WTC11 (cell line): ENCODE measurements around the gene NXN. TPM values are rescaled to one million over a fixed set of nuclear protein-coding genes. Genes with fewer than 3 reads are reported as not detected.
"Not testable (repeated sequence)": the region's sequence is repeated elsewhere in the genome, so short reads cannot be mapped to it uniquely, and the experiment has no call there.

ENCODE experiments used
- ATAC-seq: fragments of 200-7000 bp; cut with Tn5 transposase; 2 replicates; pipeline ENCODE4 v1.10.0; 2021; ENCODE audit warnings: mild to moderate bottlenecking, moderate library complexity
- CTCF ChIA-PET: fragments of 300-600 bp; sonication (Branson Sonifier 250); formaldehyde crosslinking; loops from one replicate; lab custom pipeline; 2021; ENCODE audit warnings: antibody characterized with exemption; lab: Charles Lee
- POLR2A ChIA-PET: fragments of 350-600 bp; sonication (Branson Sonifier 250); formaldehyde crosslinking; loops from one replicate; lab custom pipeline; 2021; ENCODE audit warnings: antibody characterized with exemption; lab: Charles Lee
- DNase-seq: peaks from one replicate; pipeline ENCODE4 v3.0.0; 2021; ENCODE audit warnings: low spot score
- H3K27ac Mint-ChIP-seq: 2 replicates; pipeline ENCODE4 v1.8.0; 2021; ENCODE audit warnings: mixed read lengths
- H3K27me3 Mint-ChIP-seq: 2 replicates; pipeline ENCODE4 v1.8.0; 2021; ENCODE audit warnings: low read depth, mild to moderate bottlenecking, moderate library complexity, mixed read lengths
- H3K36me3 Mint-ChIP-seq: 2 replicates; pipeline ENCODE4 v1.8.0; 2021; ENCODE audit warnings: mixed read lengths
- H3K4me1 Mint-ChIP-seq: 2 replicates; pipeline ENCODE4 v1.8.0; 2022; ENCODE audit warnings: mixed read lengths
- H3K4me3 Mint-ChIP-seq: 2 replicates; pipeline ENCODE4 v1.8.0; 2021; ENCODE audit warnings: mild to moderate bottlenecking, moderate library complexity, mixed read lengths
- H3K9me3 Mint-ChIP-seq: 2 replicates; pipeline ENCODE4 v1.8.0; 2021; ENCODE audit warnings: mixed read lengths
- FOXJ3 ChIP-seq: sonication (generic); formaldehyde crosslinking; IDR thresholded peaks from 2 replicates; pipeline ENCODE4 v1.9.0; 2021; ENCODE audit warnings: missing genetic modification reagents, mild to moderate bottlenecking, borderline replicate concordance
- FOXK1 ChIP-seq: sonication (generic); formaldehyde crosslinking; IDR thresholded peaks from 2 replicates; pipeline ENCODE4 v1.8.0; 2022; ENCODE audit warnings: mild to moderate bottlenecking, moderate library complexity, missing genetic modification reagents
- GABPB1 ChIP-seq: sonication (generic); formaldehyde crosslinking; IDR thresholded peaks from 2 replicates; pipeline ENCODE4 v1.8.1; 2023; ENCODE audit warnings: mild to moderate bottlenecking, missing genetic modification reagents
- NFATC4 ChIP-seq: fragments of 250-450 bp; sonication (Bioruptor Pico); IDR thresholded peaks from 2 replicates; pipeline ENCODE4 v1.9.0; 2021; ENCODE audit warnings: mild to moderate bottlenecking
- NFE2L1 ChIP-seq: sonication (generic); formaldehyde crosslinking; IDR thresholded peaks from 2 replicates; pipeline ENCODE4 v1.8.1; 2023; ENCODE audit warnings: missing genetic modification reagents
- SP1 ChIP-seq: sonication (generic); formaldehyde crosslinking; conservative IDR thresholded peaks from 2 replicates; pipeline ENCODE4 v1.8.1; 2022; ENCODE audit warnings: missing genetic modification reagents
- TCF7 ChIP-seq: sonication (generic); formaldehyde crosslinking; IDR thresholded peaks from 2 replicates; pipeline ENCODE4 v1.8.0; 2022; ENCODE audit warnings: mild to moderate bottlenecking, low read depth, missing genetic modification reagents, moderate library complexity
- TEAD4 ChIP-seq: sonication (generic); formaldehyde crosslinking; IDR thresholded peaks from 2 replicates; pipeline ENCODE4 v1.8.0; 2022; ENCODE audit warnings: mild to moderate bottlenecking, missing genetic modification reagents
- ZNF121 ChIP-seq: sonication (generic); formaldehyde crosslinking; IDR thresholded peaks from 2 replicates; pipeline ENCODE4 v1.8.0; 2023; ENCODE audit warnings: missing genetic modification reagents
- ZNF232 ChIP-seq: sonication (generic); formaldehyde crosslinking; IDR thresholded peaks from 2 replicates; pipeline ENCODE4 v1.8.0; 2022; ENCODE audit warnings: mild to moderate bottlenecking, missing genetic modification reagents
- ZNF263 ChIP-seq: sonication (generic); formaldehyde crosslinking; IDR thresholded peaks from 2 replicates; pipeline ENCODE4 v1.8.1; 2022; ENCODE audit warnings: low read depth, mild to moderate bottlenecking, moderate library complexity, missing genetic modification reagents
- total RNA-seq: library from RNA; stranded (reverse); gene quantifications from 3 replicates; pipeline ENCODE4 v1.2.3, GENCODE V29; 2021
- TF ChIP-seq, protein P1 (sequence below): sonication (generic); formaldehyde crosslinking; IDR thresholded peaks from 2 replicates; pipeline ENCODE4 v1.8.0; 2023; ENCODE audit warnings: missing genetic modification reagents
- TF ChIP-seq, protein P2 (sequence below): sonication (generic); formaldehyde crosslinking; IDR thresholded peaks from 2 replicates; pipeline ENCODE4 v1.8.0; 2023; ENCODE audit warnings: mild to moderate bottlenecking, missing genetic modification reagents
- TF ChIP-seq, protein P3 (sequence below): fragments of 250-450 bp; sonication (Bioruptor Pico); IDR thresholded peaks from 2 replicates; pipeline ENCODE4 v1.9.0; 2021; ENCODE audit warnings: mild to moderate bottlenecking, borderline replicate concordance
- TF ChIP-seq, protein P4 (sequence below): fragments of 250-450 bp; sonication (Bioruptor Pico); IDR thresholded peaks from 2 replicates; pipeline ENCODE4 v2.1.2; 2022; ENCODE audit warnings: mild to moderate bottlenecking, moderate library complexity
- TF ChIP-seq, protein P5 (sequence below): fragments of 250-450 bp; sonication (Bioruptor Pico); conservative IDR thresholded peaks from 2 replicates; pipeline ENCODE4 v1.9.0; 2021; ENCODE audit warnings: mild to moderate bottlenecking

NXN gene
- total RNA-seq, 1 experiment from 2014 or later: 96.8 TPM

DNA sequence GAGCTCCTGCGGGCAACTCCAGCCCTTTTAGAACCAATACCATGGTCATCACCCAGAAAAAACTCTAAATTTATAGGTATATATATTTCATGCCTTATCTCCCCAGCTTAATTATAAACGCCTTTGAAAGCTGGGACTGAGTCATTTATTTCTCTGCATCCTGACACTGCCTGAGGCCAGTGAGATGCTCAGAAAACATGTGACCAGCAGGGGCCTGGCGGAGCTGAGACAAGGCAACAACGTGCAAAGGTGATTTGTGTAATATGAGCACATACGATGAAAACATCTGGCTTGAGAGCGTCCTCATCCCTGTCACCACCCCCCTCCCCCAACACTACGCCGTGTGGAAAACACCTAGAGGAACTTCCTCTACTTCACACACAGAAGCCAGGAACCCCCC, 22.7 kb downstream of the NXN start (continued):
- TF ChIP-seq ZNF232 (CRISPR knock-in tag): no peak
- TF ChIP-seq TCF7 (CRISPR knock-in tag): no peak
- TF ChIP-seq, protein P1, sequence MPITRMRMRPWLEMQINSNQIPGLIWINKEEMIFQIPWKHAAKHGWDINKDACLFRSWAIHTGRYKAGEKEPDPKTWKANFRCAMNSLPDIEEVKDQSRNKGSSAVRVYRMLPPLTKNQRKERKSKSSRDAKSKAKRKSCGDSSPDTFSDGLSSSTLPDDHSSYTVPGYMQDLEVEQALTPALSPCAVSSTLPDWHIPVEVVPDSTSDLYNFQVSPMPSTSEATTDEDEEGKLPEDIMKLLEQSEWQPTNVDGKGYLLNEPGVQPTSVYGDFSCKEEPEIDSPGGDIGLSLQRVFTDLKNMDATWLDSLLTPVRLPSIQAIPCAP (CRISPR knock-in tag): no peak
- TF ChIP-seq, protein P2, sequence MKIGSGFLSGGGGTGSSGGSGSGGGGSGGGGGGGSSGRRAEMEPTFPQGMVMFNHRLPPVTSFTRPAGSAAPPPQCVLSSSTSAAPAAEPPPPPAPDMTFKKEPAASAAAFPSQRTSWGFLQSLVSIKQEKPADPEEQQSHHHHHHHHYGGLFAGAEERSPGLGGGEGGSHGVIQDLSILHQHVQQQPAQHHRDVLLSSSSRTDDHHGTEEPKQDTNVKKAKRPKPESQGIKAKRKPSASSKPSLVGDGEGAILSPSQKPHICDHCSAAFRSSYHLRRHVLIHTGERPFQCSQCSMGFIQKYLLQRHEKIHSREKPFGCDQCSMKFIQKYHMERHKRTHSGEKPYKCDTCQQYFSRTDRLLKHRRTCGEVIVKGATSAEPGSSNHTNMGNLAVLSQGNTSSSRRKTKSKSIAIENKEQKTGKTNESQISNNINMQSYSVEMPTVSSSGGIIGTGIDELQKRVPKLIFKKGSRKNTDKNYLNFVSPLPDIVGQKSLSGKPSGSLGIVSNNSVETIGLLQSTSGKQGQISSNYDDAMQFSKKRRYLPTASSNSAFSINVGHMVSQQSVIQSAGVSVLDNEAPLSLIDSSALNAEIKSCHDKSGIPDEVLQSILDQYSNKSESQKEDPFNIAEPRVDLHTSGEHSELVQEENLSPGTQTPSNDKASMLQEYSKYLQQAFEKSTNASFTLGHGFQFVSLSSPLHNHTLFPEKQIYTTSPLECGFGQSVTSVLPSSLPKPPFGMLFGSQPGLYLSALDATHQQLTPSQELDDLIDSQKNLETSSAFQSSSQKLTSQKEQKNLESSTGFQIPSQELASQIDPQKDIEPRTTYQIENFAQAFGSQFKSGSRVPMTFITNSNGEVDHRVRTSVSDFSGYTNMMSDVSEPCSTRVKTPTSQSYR (CRISPR knock-in tag): no peak
- TF ChIP-seq NFE2L1 (CRISPR knock-in tag): no peak
- TF ChIP-seq, protein P3, sequence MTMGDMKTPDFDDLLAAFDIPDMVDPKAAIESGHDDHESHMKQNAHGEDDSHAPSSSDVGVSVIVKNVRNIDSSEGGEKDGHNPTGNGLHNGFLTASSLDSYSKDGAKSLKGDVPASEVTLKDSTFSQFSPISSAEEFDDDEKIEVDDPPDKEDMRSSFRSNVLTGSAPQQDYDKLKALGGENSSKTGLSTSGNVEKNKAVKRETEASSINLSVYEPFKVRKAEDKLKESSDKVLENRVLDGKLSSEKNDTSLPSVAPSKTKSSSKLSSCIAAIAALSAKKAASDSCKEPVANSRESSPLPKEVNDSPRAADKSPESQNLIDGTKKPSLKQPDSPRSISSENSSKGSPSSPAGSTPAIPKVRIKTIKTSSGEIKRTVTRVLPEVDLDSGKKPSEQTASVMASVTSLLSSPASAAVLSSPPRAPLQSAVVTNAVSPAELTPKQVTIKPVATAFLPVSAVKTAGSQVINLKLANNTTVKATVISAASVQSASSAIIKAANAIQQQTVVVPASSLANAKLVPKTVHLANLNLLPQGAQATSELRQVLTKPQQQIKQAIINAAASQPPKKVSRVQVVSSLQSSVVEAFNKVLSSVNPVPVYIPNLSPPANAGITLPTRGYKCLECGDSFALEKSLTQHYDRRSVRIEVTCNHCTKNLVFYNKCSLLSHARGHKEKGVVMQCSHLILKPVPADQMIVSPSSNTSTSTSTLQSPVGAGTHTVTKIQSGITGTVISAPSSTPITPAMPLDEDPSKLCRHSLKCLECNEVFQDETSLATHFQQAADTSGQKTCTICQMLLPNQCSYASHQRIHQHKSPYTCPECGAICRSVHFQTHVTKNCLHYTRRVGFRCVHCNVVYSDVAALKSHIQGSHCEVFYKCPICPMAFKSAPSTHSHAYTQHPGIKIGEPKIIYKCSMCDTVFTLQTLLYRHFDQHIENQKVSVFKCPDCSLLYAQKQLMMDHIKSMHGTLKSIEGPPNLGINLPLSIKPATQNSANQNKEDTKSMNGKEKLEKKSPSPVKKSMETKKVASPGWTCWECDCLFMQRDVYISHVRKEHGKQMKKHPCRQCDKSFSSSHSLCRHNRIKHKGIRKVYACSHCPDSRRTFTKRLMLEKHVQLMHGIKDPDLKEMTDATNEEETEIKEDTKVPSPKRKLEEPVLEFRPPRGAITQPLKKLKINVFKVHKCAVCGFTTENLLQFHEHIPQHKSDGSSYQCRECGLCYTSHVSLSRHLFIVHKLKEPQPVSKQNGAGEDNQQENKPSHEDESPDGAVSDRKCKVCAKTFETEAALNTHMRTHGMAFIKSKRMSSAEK (CRISPR knock-in tag): no peak
- no peak for TF ChIP-seq ZNF263
- no peak for TF ChIP-seq SP1 (CRISPR knock-in tag)
- TF ChIP-seq NFATC4 (CRISPR knock-in tag): no peak

DNA sequence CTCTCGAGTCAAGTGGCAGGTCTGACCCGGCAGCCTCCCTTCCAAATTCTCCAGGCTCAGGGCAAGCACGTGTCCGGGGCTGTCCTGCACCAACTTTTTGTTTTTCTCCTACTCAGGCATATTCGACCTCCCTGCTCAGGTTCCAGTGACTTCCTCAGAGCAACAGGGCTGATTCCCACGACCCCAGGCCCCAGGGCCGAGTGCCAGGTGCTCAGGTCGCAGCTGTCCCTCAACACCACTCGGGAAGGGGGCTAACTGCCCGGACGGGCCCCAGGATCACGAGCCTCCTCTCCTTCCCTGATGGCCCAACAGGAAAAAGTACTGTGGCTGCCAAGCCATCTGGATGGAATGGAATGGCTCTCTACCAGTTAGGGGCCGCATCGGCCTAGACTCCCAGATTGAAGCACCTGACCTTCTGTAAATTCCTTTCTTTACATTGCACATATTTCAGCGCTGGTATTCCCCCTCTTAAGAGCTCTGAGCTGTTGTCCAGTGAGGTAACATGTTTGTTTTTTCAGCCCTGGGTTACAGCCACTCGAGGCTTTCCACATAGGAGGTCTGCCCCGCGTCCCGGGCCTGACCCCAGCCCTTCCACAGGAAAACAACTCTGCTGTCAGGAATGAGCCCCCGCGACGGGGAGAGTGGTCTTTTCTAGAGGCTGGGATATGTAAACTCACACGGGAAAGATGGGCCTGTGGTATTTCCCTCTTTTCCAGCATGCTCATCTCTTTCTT, 25.0 kb downstream of the NXN start:
- no peak overlapping the region for H3K4me3 Mint-ChIP-seq
- no peak for ATAC-seq
- no peak for DNase-seq
- H3K9me3 Mint-ChIP-seq: no peaks in the 10 kb centered on the region
- ChIA-PET POLR2A (no interaction called here), CTCF (interaction anchor here (0.9 kb wide), 1 partner anchor 26 kb away, joined by 3 read pairs; no protein-coding TSS in a partner anchor)
- TF ChIP-seq FOXJ3 (CRISPR knock-in tag): no peak
- peak; percentile 60; the same call in 1 of the 2 replicates for TF ChIP-seq ZNF121
- H3K36me3 Mint-ChIP-seq: peaks cover 12% of the 10 kb centered on the region
- H3K27ac Mint-ChIP-seq: peak overlapping the region; percentile 97
- H3K27me3 Mint-ChIP-seq: no peaks in the 10 kb centered on the region
- peaks cover 49% of the 10 kb centered on the region for H3K4me1 Mint-ChIP-seq

DNA sequence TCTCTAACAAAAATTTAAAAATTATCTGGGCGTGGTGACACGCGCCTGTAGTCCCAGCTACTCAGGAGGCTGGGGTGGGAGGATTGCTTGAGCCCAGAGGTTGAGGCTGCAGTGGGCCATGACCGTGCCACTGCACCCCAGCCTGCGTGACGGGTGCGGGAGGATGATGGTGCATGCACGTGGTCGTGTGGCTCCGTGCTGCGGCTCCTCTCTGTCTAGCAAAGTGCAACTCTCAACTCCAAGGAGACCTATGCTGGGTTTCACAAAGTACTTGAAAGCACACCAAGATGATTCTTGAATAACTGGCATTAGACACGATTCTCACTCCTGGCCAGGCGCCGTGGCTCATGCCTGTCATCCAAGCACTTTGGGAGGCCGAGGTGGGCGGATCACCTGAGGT, 25.8 kb downstream of the NXN start:
- TF ChIP-seq, protein P4, sequence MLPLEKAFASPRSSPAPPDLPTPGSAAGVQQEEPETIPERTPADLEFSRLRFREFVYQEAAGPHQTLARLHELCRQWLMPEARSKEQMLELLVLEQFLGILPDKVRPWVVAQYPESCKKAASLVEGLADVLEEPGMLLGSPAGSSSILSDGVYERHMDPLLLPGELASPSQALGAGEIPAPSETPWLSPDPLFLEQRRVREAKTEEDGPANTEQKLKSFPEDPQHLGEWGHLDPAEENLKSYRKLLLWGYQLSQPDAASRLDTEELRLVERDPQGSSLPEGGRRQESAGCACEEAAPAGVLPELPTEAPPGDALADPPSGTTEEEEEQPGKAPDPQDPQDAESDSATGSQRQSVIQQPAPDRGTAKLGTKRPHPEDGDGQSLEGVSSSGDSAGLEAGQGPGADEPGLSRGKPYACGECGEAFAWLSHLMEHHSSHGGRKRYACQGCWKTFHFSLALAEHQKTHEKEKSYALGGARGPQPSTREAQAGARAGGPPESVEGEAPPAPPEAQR: no peak
- TF ChIP-seq GABPB1: no peak
- 0 out of 2 replicates have a peak, but pooled peaks have one; percentile 51 for TF ChIP-seq ZNF121
- no peak for TF ChIP-seq TEAD4 (CRISPR knock-in tag)
- TF ChIP-seq FOXK1 (CRISPR knock-in tag): no peak
- TF ChIP-seq, protein P5, sequence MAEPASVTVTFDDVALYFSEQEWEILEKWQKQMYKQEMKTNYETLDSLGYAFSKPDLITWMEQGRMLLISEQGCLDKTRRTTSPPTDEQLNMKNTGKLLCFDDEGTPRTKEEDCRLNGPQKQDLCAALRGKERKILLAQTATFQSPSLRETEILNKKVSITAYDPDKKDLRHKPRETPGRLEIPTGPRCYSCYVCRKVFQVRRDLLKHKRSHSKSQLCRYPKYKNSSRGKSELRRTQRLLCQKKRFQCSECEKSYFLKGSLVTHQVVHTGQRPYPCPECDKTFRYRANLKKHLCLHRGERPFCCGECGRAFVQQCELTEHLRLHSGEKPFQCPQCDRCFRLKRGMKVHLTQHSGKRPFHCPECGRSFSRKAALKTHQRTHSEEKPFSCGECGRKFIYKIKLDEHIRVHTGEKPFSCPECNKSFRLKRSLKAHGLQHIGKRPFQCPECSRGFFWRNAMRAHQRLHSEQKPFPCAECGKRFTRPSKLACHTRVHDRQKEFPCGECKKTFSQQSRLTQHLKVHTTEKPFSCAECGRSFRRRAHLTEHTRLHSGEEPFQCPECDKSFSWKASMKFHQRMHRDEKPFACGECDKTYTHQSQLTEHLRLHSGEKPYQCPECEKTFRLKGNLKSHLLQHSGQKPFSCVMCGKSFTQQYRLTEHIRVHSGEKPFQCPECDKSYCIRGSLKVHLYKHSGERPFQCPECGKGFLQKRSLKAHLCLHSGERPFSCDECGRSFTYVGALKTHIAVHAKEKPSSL: no peak
- H3K27me3 Mint-ChIP-seq: no peaks in the 10 kb centered on the region
- no peak for ATAC-seq
- ChIA-PET POLR2A (no interaction called here), CTCF (no interaction called here)
- DNase-seq: no peak
- H3K4me1 Mint-ChIP-seq: peaks cover 46% of the 10 kb centered on the region
- peak overlapping the region; percentile 97 for H3K27ac Mint-ChIP-seq
- H3K4me3 Mint-ChIP-seq: no peak overlapping the region
- H3K9me3 Mint-ChIP-seq: no peaks in the 10 kb centered on the region
- peaks cover 12% of the 10 kb centered on the region for H3K36me3 Mint-ChIP-seq

DNA sequence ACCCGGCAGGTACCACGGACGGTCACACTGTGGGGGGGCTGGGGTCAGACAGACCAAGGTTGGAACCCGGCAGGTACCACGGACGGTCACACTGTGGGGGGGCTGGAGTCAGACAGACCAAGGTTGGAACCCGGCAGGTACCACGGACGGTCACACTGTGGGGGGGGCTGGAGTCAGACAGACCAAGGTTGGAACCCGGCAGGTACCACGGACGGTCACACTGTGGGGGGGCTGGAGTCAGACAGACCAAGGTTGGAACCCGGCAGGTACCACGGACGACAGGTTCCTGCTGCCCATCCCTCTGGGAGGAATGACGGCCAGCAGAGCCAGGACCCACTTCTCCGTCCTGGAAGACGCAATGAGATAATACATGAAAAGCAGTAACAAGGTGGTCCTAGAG, 27.0 kb downstream of the NXN start:
- POLR2A ChIA-PET, H3K9me3 Mint-ChIP-seq, DNase-seq, H3K27me3 Mint-ChIP-seq, CTCF ChIA-PET, H3K36me3 Mint-ChIP-seq, H3K4me3 Mint-ChIP-seq, ATAC-seq: not testable (repeated sequence)
- H3K4me1 Mint-ChIP-seq: peaks cover 44% of the 10 kb centered on the region
- H3K27ac Mint-ChIP-seq: peak overlapping the region; percentile 95
